RCC 7860 (cell line): ENCODE measurements around the gene CPSF2.
"Not testable (repeated sequence)": the region's sequence is repeated elsewhere in the genome, so short reads cannot be mapped to it uniquely, and the experiment has no call there.

Experiments
- DNase-seq: peaks from one replicate; pipeline ENCODE4 v3.0.0-alpha.2; 2015; ENCODE audit warnings: low spot score
- FAIRE-seq: peaks from 2 replicates; lab custom pipeline; 2012; peaks lifted over from hg19 to GRCh38; lab: Jason Lieb, UNC

Gene CPSF2

DNA sequence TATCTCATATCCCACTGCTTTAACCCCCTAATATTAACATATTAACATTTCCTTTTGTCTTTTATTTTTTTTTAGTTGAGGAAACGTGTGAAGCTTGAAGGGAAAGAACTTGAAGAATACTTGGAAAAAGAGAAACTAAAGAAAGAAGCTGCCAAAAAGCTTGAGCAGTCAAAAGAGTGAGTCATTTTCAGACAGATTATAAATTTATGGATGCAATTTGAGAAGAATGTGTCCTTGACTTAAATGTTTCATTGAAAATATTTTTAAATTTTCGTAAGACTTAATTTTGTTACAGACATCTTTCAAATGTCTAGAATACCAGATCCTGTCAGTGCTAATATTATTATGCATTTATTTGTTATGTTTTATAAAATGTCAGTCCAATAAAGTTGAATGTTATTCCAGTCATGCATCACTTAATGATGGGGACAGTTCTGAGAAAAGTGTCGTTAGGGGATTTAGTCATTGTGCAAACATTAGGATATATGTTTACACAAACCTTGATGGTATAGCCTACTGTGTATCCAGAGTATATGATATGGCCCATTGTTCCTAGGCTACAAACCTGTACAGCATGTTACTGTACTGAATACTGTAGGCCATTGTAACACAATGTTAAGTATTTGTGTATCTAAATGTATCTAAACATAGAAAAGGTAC is 32.6 kb downstream of the CPSF2 start:
- no peak for FAIRE-seq
- DNase-seq = no peak

DNA sequence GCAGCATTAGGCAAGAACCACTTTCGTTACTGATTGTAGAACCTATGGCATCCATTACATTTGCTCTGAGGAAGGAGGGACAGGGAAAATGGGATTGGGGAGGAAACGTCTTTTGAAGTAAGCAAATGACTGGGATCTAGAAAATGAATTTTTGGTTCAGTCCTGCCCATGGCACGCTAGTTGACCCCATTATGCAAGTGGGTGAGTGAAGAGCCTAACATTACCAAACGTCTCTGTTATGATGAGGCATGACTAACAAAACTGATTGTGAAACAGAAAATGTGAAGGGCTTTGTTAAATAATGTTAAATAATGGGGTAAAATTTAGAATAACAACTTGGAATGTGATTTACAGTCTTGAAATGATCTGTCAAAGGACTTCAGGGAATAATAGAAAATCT is 38.9 kb downstream of the CPSF2 start:
- FAIRE-seq (no peak), DNase-seq (no peak)

GRCh38 chr14:92161521-92161920 is 39.8 kb downstream of the CPSF2 start:
- no peak for FAIRE-seq
- DNase-seq = no peak

- FAIRE-seq = no peak
- DNase-seq = no peak
Measured at GRCh38 chr14:92164958-92165357, 43.2 kb downstream of the CPSF2 start.

DNA sequence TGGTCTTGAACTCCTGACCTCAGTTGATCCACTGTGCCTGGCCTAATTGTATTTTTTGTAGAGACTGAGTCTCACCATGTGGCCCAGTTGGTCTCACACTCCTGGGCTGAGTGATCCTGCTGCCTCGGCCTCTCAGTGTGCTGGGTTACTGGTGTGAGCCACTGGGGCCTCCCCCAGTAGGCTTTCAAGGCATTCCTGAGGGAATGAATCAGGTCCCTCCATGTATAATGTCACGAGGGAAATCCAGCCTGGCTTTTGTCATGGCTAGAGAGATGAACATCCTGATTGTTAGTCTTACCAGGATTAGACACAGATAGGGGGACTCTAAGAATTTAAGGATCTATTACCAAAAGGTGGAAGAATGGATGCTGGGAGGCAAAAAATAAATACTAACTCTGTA is 51.9 kb downstream of the CPSF2 start:
- peak; percentile 15 for DNase-seq
- no peak for FAIRE-seq

DNA sequence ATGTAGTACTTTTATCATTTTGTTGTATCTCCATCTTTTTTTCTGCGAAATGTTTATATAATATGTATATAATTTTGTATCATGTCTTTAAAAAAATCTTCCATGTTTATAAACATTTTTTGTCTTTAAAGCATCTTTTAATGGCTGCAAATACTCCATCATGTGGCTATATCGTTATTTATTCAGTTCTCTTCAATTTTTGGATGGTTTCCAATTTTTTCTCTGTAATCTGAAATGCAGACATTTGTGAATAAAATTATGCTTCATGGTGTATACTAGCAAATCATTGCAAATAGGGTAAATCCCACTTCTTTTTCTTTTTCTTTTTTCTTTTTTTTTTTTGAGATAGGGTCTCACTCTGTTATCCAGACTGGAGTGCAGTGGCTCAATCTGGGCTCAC is 54.0 kb downstream of the CPSF2 start:
- FAIRE-seq (no peak), DNase-seq (no peak)

DNA sequence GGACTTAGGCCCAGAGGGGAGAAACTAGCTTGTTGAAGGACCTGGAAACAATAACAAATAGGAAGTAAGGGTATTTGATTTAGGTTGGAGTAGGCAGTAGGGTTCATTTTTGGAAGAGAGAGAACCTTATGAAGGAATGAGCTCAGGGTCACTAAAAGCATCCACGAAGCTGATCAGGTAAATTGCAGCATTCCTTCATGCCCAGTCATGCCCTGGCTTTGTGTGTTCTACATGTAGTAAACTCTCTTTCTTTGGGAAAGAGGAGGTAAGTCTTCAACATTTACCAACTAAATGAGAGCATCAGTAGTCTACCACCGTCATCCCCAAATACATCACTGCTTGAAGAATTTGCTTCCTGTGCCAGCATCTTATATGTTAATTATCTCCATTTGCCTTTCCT is 54.7 kb downstream of the CPSF2 start:
- DNase-seq = no peak
- no peak for FAIRE-seq

GRCh38 chr14:92179178-92179577 is 57.4 kb downstream of the CPSF2 start:
- FAIRE-seq, DNase-seq: not testable (repeated sequence)

DNA sequence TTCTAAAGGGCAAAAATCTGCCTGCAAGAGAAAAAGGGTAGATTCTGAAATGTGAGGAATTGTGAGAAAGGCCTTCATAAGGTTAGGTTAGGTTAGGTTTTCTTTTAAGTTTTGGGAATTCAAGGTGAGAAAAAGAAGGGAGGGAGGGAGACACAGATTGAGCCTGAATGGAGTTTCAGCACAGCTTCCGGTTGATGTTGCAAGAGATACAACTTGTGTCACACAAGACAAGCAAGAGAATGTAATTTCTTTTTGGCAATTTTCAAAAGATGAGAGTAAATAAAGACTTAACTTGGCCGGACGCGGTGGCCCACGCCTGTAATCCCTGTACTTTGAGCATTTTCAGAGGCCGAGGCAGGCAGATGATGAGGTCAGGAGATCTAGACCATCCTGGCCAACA is 63.8 kb downstream of the CPSF2 start:
- FAIRE-seq = no peak
- DNase-seq = no peak

DNA sequence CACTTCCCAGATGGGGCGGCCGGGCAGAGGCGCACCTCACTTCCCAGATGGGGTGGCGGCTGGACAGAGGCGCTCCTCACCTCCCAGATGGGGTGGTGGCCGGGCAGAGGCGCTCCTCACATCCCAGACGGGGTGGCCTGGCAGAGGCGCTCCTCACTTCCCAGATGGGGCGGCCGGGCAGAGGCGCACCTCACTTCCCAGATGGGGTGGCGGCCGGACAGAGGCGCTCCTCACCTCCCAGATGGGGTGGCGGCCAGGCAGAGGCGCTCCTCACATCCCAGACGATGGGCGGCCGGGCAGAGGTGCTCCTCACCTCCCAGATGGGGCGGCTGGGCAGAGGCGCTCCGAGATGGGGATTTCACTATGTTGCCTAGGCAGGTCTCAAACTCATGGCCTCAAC is 65.8 kb downstream of the CPSF2 start:
- FAIRE-seq, DNase-seq: not testable (repeated sequence)

GRCh38 chr14:92190768-92191167 is 69.0 kb downstream of the CPSF2 start:
- DNase-seq = no peak
- FAIRE-seq = no peak

DNA sequence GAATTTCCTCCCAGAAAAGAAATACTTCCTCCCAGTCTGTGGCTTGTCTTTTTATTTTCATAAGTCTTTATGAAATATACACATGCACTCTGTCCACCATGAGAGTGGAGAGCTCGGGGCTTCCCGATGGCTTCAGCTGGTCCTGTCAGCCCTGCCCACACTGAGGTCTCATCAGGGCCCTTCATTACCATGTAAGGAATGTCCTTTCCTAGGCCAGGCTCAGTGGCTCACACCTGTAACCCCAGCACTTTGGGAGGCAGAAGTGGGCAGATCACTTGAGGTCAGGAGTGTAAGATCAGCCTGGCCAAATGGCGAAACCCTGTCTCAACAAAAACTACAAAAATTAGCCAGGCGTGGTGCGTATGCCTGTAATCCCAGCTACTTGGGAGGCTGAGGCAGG is 77.0 kb downstream of the CPSF2 start:
- FAIRE-seq = no peak
- no peak for DNase-seq

- DNase-seq (no peak), FAIRE-seq (no peak)
Measured at GRCh38 chr14:92199763-92200162, 78.0 kb downstream of the CPSF2 start.

DNA sequence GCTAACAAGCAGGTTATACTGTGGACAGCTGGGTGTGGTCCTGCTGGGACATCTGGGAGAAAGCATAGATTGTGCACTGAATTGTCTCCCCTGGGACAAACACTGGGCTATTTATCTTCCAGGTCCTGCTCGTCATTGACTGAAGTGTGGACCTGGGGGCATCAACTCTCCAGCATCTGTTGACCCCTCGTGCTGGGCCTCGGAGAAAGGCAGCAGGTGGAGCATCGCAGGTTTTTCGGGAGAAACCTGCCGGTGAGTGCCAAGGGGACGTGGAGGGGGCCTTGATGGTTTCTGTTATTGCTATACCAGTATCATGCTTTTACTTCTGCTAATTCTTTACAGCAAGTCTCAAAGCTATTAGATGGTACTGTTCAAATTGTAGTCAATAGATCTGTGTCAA is 81.3 kb downstream of the CPSF2 start:
- no peak for DNase-seq

GRCh38 chr14:92204792-92205191 is 83.0 kb downstream of the CPSF2 start:
- DNase-seq = no peak
- FAIRE-seq = no peak

More for the DNA sequence above, 81.3 kb downstream of the CPSF2 start:
- FAIRE-seq = no peak

GRCh38 chr14:92207012-92207927 is 85.5 kb downstream of the CPSF2 start:
- DNase-seq (no peak), FAIRE-seq (no peak)

DNA sequence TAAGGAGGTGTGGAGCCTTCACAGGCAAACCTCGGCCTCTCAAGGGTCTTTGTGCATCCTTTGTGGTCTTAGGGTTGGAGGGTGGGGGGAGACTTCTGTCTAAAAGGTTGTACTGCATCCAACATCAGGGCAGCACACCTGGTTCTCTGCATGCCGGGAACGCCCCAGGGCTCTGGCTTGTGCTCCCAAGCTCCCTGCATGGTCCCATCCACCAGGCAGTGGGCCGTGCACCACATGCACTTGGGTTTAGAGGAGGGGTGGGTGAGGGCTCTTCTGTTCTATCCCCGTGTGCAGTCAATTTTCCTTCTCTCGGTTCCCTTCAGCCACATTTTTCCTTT is 86.1 kb downstream of the CPSF2 start:
- DNase-seq (no peak), FAIRE-seq (no peak)

DNA sequence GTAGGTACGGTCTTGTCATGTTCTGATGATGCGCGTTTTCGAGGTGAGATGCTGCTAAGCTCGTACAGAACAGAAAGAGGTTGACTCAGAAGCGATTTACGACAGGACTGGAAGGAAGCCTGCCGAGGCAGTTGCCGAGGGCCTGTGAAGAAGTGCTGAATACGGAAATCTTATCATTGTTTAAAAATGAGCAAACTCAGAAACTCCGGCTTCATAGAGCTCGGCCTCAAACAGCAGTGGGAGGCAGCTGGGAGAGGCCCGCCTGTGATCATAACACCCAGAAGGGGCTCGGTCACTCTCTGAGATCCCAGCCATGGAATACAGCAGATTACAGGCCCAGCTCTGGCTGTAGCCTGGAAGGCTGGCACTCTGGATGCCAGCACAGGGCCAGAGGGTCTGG is 87.4 kb downstream of the CPSF2 start:
- no peak for DNase-seq
- no peak for FAIRE-seq

GRCh38 chr14:92213125-92213524 is 91.4 kb downstream of the CPSF2 start:
- FAIRE-seq = not testable (repeated sequence)

DNA sequence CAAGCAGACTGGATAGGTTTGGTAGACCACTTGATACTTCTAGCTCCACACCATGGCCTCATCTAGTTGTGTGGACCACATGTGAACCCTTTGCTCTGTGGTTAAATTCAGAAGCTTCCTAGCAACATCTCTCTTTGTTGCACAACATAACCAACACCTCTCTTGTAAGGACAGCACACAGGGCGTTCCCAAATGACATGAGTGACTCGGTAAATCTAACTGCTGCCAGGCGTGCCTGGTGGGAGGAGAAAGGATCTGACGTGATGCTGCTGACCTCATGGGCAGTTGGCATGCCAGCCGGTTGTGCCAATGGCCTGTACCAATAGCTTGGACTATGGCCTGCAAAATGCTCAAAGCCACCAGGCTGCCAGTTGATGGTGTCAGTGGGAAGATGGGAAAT is 93.8 kb downstream of the CPSF2 start:
- no peak for DNase-seq
- no peak for FAIRE-seq

More at GRCh38 chr14:92213125-92213524, 91.4 kb downstream of the CPSF2 start:
- not testable (repeated sequence) for DNase-seq

GRCh38 chr14:92217936-92218335 is 96.2 kb downstream of the CPSF2 start:
- FAIRE-seq (no peak), DNase-seq (no peak)
